ENCODE results near the gene DOCK1.
"Not testable (repeated sequence)": the region's sequence is repeated elsewhere in the genome, so short reads cannot be mapped to it uniquely, and the experiment has no call there.

Gene DOCK1

GRCh38 chr10:126904818-126905701 is at the start of gene DOCK1:
DOCK1 (plus strand) TSS chr10:126905428; CDS start chr10:126905518, 90 bp downstream.
- in situ Hi-C loops (cut with MboI; ENCODE audit: low sequenced_read_pairs) = no loop called here

- in situ Hi-C loops (cut with MboI; ENCODE audit: low sequenced_read_pairs) = no loop called here
Measured at GRCh38 chr10:126857178-126857806, 47.9 kb upstream of the DOCK1 start.

- in situ Hi-C loops (cut with MboI; ENCODE audit: low sequenced_read_pairs) = no loop called here
Measured at GRCh38 chr10:126867567-126868365, 37.5 kb upstream of the DOCK1 start.

GRCh38 chr10:126868371-126868770 is 36.9 kb upstream of the DOCK1 start:
- in situ Hi-C loops (cut with MboI; ENCODE audit: low sequenced_read_pairs) = no loop called here

- in situ Hi-C loops (cut with MboI; ENCODE audit: low sequenced_read_pairs) = no loop called here
Measured at GRCh38 chr10:126872135-126872534, 33.1 kb upstream of the DOCK1 start.

- in situ Hi-C loops (cut with MboI; ENCODE audit: low sequenced_read_pairs) = no loop called here
Measured at GRCh38 chr10:126872768-126873167, 32.5 kb upstream of the DOCK1 start.

GRCh38 chr10:126876456-126876855 is 28.8 kb upstream of the DOCK1 start:
- in situ Hi-C loops (cut with MboI; ENCODE audit: low sequenced_read_pairs) = no loop called here

- in situ Hi-C loops (cut with MboI; ENCODE audit: low sequenced_read_pairs) = no loop called here
Measured at GRCh38 chr10:126877390-126877789, 27.8 kb upstream of the DOCK1 start.

- in situ Hi-C loops (cut with MboI; ENCODE audit: low sequenced_read_pairs) = no loop called here
Measured at GRCh38 chr10:126878594-126878993, 26.6 kb upstream of the DOCK1 start.

- in situ Hi-C loops (cut with MboI; ENCODE audit: low sequenced_read_pairs) = no loop called here
Measured at GRCh38 chr10:126880926-126881325, 24.3 kb upstream of the DOCK1 start.

GRCh38 chr10:126882055-126882454 is 23.2 kb upstream of the DOCK1 start:
- in situ Hi-C loops (cut with MboI; ENCODE audit: low sequenced_read_pairs) = not testable (repeated sequence)

GRCh38 chr10:126888436-126888835 is 16.8 kb upstream of the DOCK1 start:
- in situ Hi-C loops (cut with MboI; ENCODE audit: low sequenced_read_pairs) = not testable (repeated sequence)

- in situ Hi-C loops (cut with MboI; ENCODE audit: low sequenced_read_pairs) = no loop called here
Measured at GRCh38 chr10:126889421-126889820, 15.8 kb upstream of the DOCK1 start.

- in situ Hi-C loops (cut with MboI; ENCODE audit: low sequenced_read_pairs) = not testable (repeated sequence)
Measured at GRCh38 chr10:126890797-126891196, 14.4 kb upstream of the DOCK1 start.

- in situ Hi-C loops (cut with MboI; ENCODE audit: low sequenced_read_pairs) = no loop called here
Measured at GRCh38 chr10:126892226-126893175, 12.7 kb upstream of the DOCK1 start.

- in situ Hi-C loops (cut with MboI; ENCODE audit: low sequenced_read_pairs) = no loop called here
Measured at GRCh38 chr10:126893206-126893605, 12.0 kb upstream of the DOCK1 start.

- in situ Hi-C loops (cut with MboI; ENCODE audit: low sequenced_read_pairs) = no loop called here
Measured at GRCh38 chr10:126893841-126894240, 11.4 kb upstream of the DOCK1 start.

GRCh38 chr10:126895214-126895781 is 9.9 kb upstream of the DOCK1 start:
- in situ Hi-C loops (cut with MboI; ENCODE audit: low sequenced_read_pairs) = no loop called here

- in situ Hi-C loops (cut with MboI; ENCODE audit: low sequenced_read_pairs) = no loop called here
Measured at GRCh38 chr10:126898460-126898859, 6.8 kb upstream of the DOCK1 start.

GRCh38 chr10:126899529-126899928 is 5.7 kb upstream of the DOCK1 start:
- in situ Hi-C loops (cut with MboI; ENCODE audit: low sequenced_read_pairs) = not testable (repeated sequence)
